NCI-H748 treated with DMSO at 0.1 percent for 48 hours (cell line): ENCODE data around the gene CDH13.

Experiments
- DNase-seq: peaks from one replicate; lab custom pipeline; 2025; lab: John Stamatoyannopoulos, UW

CDH13 gene

GRCh38 chr16:83248735-83249463 is 622.1 kb downstream of the CDH13 start:
- DNase-seq, result no peak

GRCh38 chr16:83253521-83253920 is 626.8 kb downstream of the CDH13 start:
- peak; percentile 81 for DNase-seq

GRCh38 chr16:83258366-83258928 is 631.7 kb downstream of the CDH13 start:
- DNase-seq, result no peak

GRCh38 chr16:83266848-83267553 is 640.2 kb downstream of the CDH13 start:
- no peak for DNase-seq

- no peak for DNase-seq
Observed at GRCh38 chr16:83268169-83268568, 641.4 kb downstream of the CDH13 start.

- no peak for DNase-seq
Observed at GRCh38 chr16:83269048-83269447, 642.3 kb downstream of the CDH13 start.

GRCh38 chr16:83269541-83269940 is 642.8 kb downstream of the CDH13 start:
- no peak for DNase-seq

GRCh38 chr16:83270061-83270460 is 643.3 kb downstream of the CDH13 start:
- DNase-seq, result no peak

- no peak for DNase-seq
Observed at GRCh38 chr16:83270640-83271039, 643.9 kb downstream of the CDH13 start.

GRCh38 chr16:83271123-83271522 is 644.4 kb downstream of the CDH13 start:
- DNase-seq, result no peak

GRCh38 chr16:83271970-83272575 is 645.3 kb downstream of the CDH13 start:
- no peak for DNase-seq

GRCh38 chr16:83272843-83273242 is 646.1 kb downstream of the CDH13 start:
- no peak for DNase-seq

- DNase-seq, result no peak
Observed at GRCh38 chr16:83273504-83274173, 646.9 kb downstream of the CDH13 start.

- DNase-seq, result no peak
Observed at GRCh38 chr16:83279251-83279650, 652.5 kb downstream of the CDH13 start.

GRCh38 chr16:83285921-83286320 is 659.2 kb downstream of the CDH13 start:
- no peak for DNase-seq

- DNase-seq, result no peak
Observed at GRCh38 chr16:83296505-83296904, 669.7 kb downstream of the CDH13 start.

GRCh38 chr16:83298541-83298940 is 671.8 kb downstream of the CDH13 start:
- DNase-seq, result no peak

- peak; percentile 38 for DNase-seq
Observed at GRCh38 chr16:83300326-83300725, 673.6 kb downstream of the CDH13 start.

GRCh38 chr16:83301971-83302370 is 675.2 kb downstream of the CDH13 start:
- no peak for DNase-seq

GRCh38 chr16:83302853-83303252 is 676.1 kb downstream of the CDH13 start:
- no peak for DNase-seq

GRCh38 chr16:83305092-83305491 is 678.3 kb downstream of the CDH13 start:
- DNase-seq, result no peak

GRCh38 chr16:83306961-83307593 is 680.3 kb downstream of the CDH13 start:
- no peak for DNase-seq
